HepG2 (cell line): ENCODE data around the gene RABEPK. TPM values are rescaled to one million over a fixed set of nuclear protein-coding genes. Genes with fewer than 3 reads are reported as not detected.

Experiments
- ATF3 ChIP-seq: sonication (generic); formaldehyde crosslinking; IDR thresholded peaks from 2 replicates; pipeline ENCODE4 v1.4.0; 2020; ENCODE audit warnings: missing genetic modification reagents
- ATF7 ChIP-seq, 2 experiments: fragments of 450-650 bp in 1 of 2; sonication (generic) in 1 of 2; formaldehyde crosslinking in 1 of 2; IDR thresholded peaks; 2 replicates each; pipeline versions ENCODE4 v1.4.0 to v1.6.1; 2016 to 2020; ENCODE audit warnings: antibody characterized with exemption in 1 of 2, mild to moderate bottlenecking in 1 of 2, missing genetic modification reagents in 1 of 2
- CTCF ChIP-seq: sonication (generic); formaldehyde crosslinking; IDR thresholded peaks from 2 replicates; pipeline ENCODE4 v1.5.0; 2020; ENCODE audit warnings: mild to moderate bottlenecking, missing genetic modification reagents, moderate library complexity
- FOXA1 ChIP-seq, 2 experiments: fragments of 450-650 bp in 1 of 2; sonication (generic) in 1 of 2; formaldehyde crosslinking in 1 of 2; IDR thresholded peaks; 2 replicates each; pipeline versions ENCODE4 v1.4.0 to v1.6.1; 2016 to 2020; ENCODE audit warnings: missing genetic modification reagents in 1 of 2
- HDAC1 ChIP-seq: sonication (generic); formaldehyde crosslinking; IDR thresholded peaks from 2 replicates; pipeline ENCODE4 v1.5.1; 2020; ENCODE audit warnings: mild to moderate bottlenecking, missing genetic modification reagents
- IKZF4 ChIP-seq: sonication (generic); formaldehyde crosslinking; IDR thresholded peaks from 2 replicates; pipeline ENCODE4 v1.5.1; 2020; ENCODE audit warnings: borderline replicate concordance, mild to moderate bottlenecking, low read depth, missing genetic modification reagents; ENCODE audit errors: not compliant biosample characterization
- JUND ChIP-seq: sonication (generic); formaldehyde crosslinking; IDR thresholded peaks from 2 replicates; pipeline ENCODE4 v1.8.0; 2022; ENCODE audit warnings: mild to moderate bottlenecking, missing genetic modification reagents
- KDM5A ChIP-seq: fragments of 200-600 bp; sonication (generic); IDR thresholded peaks from 2 replicates; pipeline ENCODE4 v1.7.0; 2018; ENCODE audit warnings: antibody characterized with exemption, mild to moderate bottlenecking, low read length, borderline replicate concordance
- NFRKB ChIP-seq: fragments of 450-650 bp; IDR thresholded peaks from 2 replicates; pipeline ENCODE4 v1.6.1; 2017
- RFXAP ChIP-seq: sonication (generic); formaldehyde crosslinking; IDR thresholded peaks from 2 replicates; pipeline ENCODE4 v1.4.0; 2020; ENCODE audit warnings: missing genetic modification reagents, borderline replicate concordance
- ZBTB8A ChIP-seq: sonication (generic); formaldehyde crosslinking; IDR thresholded peaks from 2 replicates; pipeline ENCODE4 v1.4.0; 2020; ENCODE audit warnings: mild to moderate bottlenecking, low read depth, missing genetic modification reagents, borderline replicate concordance
- ZNF142 ChIP-seq: sonication (generic); formaldehyde crosslinking; IDR thresholded peaks from 2 replicates; pipeline ENCODE4 v1.4.0; 2020; ENCODE audit warnings: missing genetic modification reagents
- ZNF225 ChIP-seq: sonication (generic); formaldehyde crosslinking; IDR thresholded peaks from 2 replicates; pipeline ENCODE4 v1.4.0; 2020; ENCODE audit warnings: mild to moderate bottlenecking, missing genetic modification reagents
- ZNF234 ChIP-seq: sonication (generic); formaldehyde crosslinking; conservative IDR thresholded peaks from 2 replicates; pipeline ENCODE4 v1.5.1; 2020; ENCODE audit warnings: mild to moderate bottlenecking, missing genetic modification reagents
- ZNF512B ChIP-seq: sonication (generic); formaldehyde crosslinking; IDR thresholded peaks from 2 replicates; pipeline ENCODE4 v1.5.1; 2020; ENCODE audit warnings: missing genetic modification reagents, mild to moderate bottlenecking, borderline replicate concordance
- ZNF720 ChIP-seq: sonication (generic); formaldehyde crosslinking; IDR thresholded peaks from 2 replicates; pipeline ENCODE4 v1.4.0; 2020; ENCODE audit warnings: missing genetic modification reagents
- ZNF816 ChIP-seq: sonication (generic); formaldehyde crosslinking; IDR thresholded peaks from 2 replicates; pipeline ENCODE4 v1.8.0; 2022; ENCODE audit warnings: missing genetic modification reagents, mild to moderate bottlenecking, borderline replicate concordance
- polyA plus RNA-seq, 8 experiments: library from polyadenylated mRNA; depleted of rRNA in 3 of 8; stranded (reverse) in 7 of 8; unstranded in 1 of 8; fragments of >200 nt; fragmentation: Illumina TruSeq in 4 of 8; extraction: Trizol in 4 of 8; gene quantifications; 2 replicates each; pipeline versions ENCODE4 v1.2.1 to v1.2.3, GENCODE V29; 2011 to 2016; ENCODE audit warnings: low read depth in 4 of 8, missing spikeins in 1 of 8, mixed read lengths in 1 of 8; ENCODE audit not compliant: insufficient read depth in 1 of 8
- total RNA-seq, 5 experiments: library from RNA; depleted of rRNA; stranded (reverse); fragments of >200 nt; fragmentation: Illumina TruSeq; extraction: Trizol; gene quantifications; 2 replicates each; pipeline ENCODE4 v1.2.3, GENCODE V29; 2016; ENCODE audit warnings: low read depth in 1 of 5

The RABEPK gene
- total and polyA plus RNA-seq, 2 of the 13 experiments (the other 11 are each of a cell fraction or from before 2014, with no cell fraction given) = 75.5 to 90.0 TPM

GRCh38 chr9:125261501-125262293, 61.4 kb downstream of the RABEPK start, which contains the start of gene GAPVD1 (continued):
- peak; percentile 86; the same call in 1 of the 2 replicates for TF ChIP-seq ZNF142 (CRISPR knock-in tag)
- TF ChIP-seq ZNF225 (CRISPR knock-in tag) = no peak; the same call in none of the 2 replicates
- TF ChIP-seq ATF3 = no peak
- TF ChIP-seq HDAC1 (CRISPR knock-in tag) = peak; percentile 84
- peak; percentile 23; the same call in 1 of the 2 replicates for TF ChIP-seq RFXAP
- peak; percentile 56 for TF ChIP-seq CTCF (CRISPR knock-in tag)
- TF ChIP-seq ZNF816 (CRISPR knock-in tag) = no peak
- TF ChIP-seq JUND (CRISPR knock-in tag) = no peak
- no peak for TF ChIP-seq FOXA1 (IDR thresholded peaks at IDR 0.05)
- TF ChIP-seq FOXA1 (CRISPR knock-in tag; IDR thresholded peaks at IDR 0.05) = no peak
- TF ChIP-seq NFRKB = no peak
- no peak for TF ChIP-seq ATF7 (IDR thresholded peaks at IDR 0.05)
- TF ChIP-seq ATF7 (CRISPR knock-in tag; IDR thresholded peaks at IDR 0.05) = no peak
- no peak for TF ChIP-seq ZNF720 (CRISPR knock-in tag)
- no peak for TF ChIP-seq ZNF512B (CRISPR knock-in tag)
- TF ChIP-seq ZBTB8A (CRISPR knock-in tag) = no peak
- peak; percentile 59; the same call in 1 of the 2 replicates for TF ChIP-seq KDM5A
- peak; percentile 86; the same call in 1 of the 2 replicates for TF ChIP-seq ZNF234
- TF ChIP-seq IKZF4 (CRISPR knock-in tag) = no peak
